HG03575 (cell line): ENCODE measurements around the gene ZBTB39.
"Not testable (repeated sequence)": the region's sequence is repeated elsewhere in the genome, so short reads cannot be mapped to it uniquely, and the experiment has no call there.

Experiments used
- ATAC-seq: cut with Tn5 transposase; IDR thresholded peaks from one replicate; pipeline ENCODE4 v1.9.1; 2021; ENCODE audit not compliant: unreplicated experiment, insufficient number of reproducible peaks, low FRiP score; ENCODE audit errors: extremely low read depth

Gene ZBTB39

DNA sequence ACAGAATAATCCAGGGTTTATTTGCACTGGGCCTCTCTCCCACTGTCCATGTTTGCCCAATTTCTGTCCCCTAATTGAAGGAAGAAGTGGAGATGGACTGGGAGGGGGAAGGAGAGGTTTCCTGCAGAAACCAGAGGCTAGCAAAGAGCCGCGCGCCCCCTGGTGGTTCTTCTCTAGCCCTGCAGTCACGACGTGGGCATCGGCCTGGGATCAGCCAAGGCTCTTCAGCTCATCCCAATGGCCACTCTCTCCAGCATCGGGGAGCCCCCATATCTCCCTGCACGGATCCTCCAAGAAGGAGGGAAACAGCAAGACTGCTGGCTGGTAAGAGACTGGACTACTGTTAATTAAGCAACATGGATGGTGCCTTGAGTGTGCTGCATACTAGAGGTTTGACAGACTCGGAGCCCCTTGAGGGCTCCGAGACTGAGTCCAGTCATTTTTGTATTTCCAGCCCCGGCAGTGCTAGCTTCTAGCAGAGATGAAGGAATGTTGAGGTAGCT lies 18.7 kb downstream of the ZBTB39 start:
- ATAC-seq, result no peak

DNA sequence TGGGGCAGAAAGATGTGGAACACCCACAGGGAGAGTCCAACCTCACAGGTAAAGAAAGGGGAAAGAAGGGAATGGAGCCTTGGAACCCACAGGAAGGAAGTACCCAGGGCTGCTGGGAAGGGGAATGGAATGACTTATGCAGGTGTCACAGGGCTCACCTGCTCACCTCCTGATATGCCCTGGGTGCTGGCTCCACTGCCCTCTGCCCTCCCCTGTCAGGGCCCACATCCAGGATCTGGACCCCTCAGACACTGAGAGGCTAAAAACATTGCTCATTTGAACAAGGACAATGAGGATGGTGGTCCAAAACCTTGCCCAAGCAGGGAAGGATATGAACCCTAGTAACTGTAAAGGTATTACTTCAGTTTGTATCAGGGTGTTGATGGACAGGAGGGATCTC lies 19.3 kb downstream of the ZBTB39 start:
- ATAC-seq, result no peak

DNA sequence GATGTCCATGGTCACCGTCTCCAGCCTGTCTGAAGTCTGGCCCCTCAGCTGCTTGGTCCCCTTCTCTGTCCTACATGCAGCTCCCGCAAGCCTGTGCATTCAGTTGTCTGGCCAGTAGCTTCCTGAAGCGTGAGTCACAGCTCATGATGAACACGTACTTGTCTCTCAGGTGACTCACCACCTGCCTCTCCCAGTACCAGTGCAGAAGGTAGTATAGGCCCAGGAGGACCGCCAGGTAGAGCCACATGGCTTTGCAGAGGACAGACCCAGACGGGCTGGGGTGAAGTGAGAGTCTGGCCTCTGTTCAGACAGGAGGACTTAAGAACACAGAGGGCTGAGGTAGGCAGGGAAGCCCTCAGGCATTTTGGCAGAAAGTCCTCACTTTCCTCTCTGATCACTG lies 20.6 kb downstream of the ZBTB39 start:
- not testable (repeated sequence) for ATAC-seq

DNA sequence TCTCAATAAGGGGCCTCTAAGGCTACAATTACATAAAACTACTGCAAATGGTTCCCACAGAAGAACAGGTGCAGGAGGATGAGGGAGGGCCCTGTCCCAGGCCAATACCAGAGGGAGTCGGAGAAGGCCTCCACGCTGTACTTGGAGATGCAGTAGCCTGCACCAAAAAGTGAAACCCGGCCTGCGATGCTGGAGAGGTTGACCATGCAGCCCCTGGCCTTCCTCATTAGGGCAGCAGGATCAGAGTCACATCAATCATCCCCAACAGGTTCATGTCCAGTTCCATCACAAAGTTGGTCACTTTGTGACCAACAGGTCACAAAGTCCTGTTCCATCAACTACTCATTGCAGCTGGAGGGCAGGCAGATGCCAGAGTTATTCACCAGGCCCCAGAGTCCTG lies 23.0 kb downstream of the ZBTB39 start:
- no peak for ATAC-seq

DNA sequence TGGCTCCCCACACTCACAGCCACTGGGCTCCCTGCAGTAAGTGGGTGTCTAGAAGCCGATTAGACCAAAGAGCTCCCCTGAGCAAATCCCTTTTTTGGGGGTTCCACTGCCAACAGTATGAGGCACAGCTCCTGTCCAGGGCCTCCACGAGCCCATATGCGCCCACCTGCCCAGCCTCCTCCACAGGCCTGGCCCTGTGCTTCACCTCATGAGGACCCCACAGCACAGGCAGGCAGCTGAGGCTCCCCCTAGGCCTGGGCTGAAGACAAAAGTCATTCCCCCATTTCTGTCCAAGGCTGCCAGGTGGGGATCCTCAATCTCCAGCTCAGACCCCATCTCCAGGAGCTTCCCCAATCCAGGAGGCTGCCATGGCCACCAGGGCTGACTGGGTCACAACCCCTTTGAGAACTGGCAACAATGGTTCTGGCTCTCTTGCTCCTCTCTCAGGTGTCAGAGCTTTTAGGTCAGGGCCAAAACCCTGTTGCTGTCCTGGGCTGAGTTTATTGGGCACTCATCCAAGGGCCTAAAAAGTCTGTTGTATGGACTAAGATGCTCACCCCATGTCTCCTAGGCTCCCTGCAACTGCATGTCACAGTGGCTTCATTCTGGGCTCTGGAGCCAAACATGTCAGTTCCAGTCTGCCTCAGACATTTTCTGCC lies 23.6 kb downstream of the ZBTB39 start:
- ATAC-seq, result not testable (repeated sequence)

DNA sequence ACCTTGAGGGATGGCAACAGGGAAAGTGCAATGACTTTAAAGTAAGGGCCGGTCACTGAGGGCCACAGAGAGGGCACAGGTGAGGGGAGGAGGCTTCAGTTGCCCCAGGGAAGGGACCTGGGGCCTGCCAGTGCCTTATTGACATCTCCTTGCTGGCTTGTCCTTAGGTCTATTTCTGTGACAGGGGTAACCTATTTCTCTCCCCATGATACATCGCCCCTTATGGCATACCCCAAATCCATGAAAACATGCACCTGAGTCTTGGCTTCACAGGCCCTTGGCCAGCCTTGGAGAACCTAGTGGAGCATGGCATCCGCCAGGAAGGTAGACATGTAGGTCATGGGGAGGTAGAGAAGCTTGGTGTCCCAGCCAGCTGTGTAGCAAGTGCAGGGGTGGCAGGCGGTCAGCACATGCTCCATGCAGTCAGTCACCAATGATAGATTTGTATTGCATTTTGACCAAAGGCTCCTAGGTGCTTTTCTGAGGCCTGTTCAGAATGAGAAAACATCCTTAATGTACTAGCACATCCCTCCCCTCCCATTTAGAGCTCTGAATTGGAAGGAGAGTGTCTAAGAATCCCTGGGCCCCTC lies 25.3 kb downstream of the ZBTB39 start:
- ATAC-seq, result no peak

DNA sequence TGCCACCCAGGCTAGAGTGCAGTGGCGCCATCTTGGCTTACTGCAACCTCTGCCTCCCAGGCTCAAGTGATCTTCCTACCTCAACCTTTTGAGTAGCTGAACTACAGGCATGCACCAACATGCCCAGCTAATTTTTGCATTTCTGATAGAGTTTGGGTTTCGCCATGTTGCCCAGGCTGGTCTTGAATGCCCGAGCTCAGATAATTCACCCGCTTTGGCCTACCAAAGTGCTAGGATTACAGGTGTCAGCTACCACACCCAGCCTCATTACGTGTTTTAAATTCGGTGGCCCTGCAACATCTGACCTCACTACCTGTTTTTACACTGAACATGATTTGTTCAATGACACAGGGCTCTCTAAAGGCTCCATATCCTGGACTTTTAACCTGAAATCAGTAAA lies 26.1 kb downstream of the ZBTB39 start:
- no peak for ATAC-seq

DNA sequence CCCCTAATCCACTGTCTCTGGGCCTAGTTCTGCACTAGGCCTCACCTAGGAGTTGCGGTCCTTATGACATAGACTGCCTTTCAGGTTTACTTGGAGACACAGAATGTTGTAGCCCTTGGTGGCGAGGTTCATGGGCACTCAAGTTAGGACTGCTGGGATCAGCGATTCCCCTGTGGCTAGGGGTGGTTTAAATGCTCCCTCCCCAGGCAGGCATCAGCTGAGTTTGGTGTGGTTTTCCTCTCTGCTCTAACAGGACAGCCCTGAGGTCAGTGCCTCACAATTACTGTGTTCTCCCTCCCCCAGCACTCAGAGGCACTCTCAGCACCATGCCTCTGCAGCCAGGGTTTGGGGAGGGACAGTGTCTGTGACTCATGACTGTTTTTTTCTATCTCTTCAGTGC lies 26.7 kb downstream of the ZBTB39 start:
- ATAC-seq, result no peak

DNA sequence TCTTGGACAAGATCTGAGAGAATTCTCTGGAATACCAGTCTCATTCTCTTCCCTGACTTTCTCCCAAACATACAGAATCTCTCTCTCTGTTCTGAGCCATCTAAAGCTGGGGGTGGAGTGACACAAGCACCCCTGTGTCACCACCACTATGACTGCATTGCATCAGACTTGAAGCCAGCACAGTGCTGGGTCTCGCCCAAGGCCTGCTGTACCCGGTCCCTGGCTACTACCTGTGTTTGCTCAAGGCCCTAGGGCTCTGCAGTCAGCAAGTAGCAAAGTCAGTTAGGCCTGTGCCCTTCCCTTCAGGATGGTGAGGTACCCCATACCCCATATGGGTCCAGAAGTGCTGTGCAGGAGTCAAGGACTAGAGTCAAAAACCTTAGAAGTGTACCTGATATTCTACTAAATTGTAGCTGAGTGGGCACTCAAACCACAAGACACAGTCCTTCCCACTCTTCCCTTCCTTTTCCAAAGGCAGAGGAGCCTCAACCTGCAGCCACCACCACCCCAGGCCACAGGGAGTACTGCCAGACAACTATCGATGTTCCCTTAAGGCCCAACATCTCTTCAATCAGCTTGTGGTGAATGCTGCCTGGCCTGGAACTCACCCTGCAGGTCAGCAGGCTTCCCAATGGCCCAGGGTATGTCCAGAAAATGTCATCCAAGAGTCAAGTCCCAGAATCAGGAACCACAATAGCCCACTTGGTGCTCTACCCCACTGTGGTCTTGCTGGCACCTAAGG lies 27.8 kb downstream of the ZBTB39 start:
- ATAC-seq, result no peak

DNA sequence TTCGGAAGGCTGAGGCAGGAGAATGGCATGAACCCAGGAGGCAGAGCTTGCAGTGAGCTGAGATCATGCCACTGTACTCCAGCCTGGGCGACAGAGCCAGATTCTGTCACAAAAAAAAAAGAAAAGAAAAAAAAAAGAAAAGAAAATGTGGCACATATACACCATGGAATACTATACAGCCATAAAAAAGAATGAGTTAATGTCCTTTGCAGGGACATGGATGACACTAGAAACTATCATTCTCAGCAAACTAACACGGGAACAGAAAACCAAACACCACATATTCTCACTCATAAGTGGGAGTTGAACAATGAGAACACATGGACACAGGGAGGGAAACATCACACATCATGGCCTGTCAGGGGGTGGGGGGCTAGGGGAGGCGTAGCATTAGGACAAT lies 29.0 kb downstream of the ZBTB39 start:
- not testable (repeated sequence) for ATAC-seq

DNA sequence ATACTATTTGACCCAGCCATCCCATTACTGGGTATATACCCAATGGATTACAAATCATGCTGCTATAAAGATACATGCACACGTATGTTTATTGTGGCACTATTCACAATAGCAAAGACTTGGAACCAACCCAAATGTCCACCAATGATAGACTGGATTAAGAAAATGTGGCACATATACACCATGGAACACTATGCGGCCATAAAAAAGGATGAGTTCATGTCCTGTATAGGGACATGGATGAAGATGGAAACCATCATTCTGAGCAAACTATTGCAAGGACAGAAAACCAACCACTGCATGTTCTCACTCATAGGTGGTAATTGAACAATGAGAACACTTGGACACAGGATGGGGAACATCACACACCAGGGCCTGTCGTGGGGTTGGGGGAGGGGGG lies 32.1 kb downstream of the ZBTB39 start:
- not testable (repeated sequence) for ATAC-seq

DNA sequence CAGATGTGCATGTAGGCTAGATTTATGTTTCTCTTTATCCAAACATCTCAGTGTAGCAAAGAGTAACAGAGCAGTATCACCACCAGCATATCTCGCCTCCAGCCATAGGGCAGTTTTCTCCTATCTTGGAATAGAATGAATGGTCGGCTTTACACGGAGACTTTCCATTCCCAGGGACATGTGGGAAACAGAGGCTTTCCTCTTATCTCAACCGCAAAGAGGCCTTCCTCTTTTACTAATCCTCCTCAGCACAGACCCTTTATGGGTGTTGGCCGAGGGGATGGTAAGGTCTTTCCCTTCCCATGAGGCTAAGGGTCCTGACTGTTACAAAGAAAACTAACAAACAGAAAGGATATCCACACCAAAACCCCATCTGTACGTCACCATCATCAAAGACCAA lies 37.4 kb downstream of the ZBTB39 start:
- not testable (repeated sequence) for ATAC-seq

DNA sequence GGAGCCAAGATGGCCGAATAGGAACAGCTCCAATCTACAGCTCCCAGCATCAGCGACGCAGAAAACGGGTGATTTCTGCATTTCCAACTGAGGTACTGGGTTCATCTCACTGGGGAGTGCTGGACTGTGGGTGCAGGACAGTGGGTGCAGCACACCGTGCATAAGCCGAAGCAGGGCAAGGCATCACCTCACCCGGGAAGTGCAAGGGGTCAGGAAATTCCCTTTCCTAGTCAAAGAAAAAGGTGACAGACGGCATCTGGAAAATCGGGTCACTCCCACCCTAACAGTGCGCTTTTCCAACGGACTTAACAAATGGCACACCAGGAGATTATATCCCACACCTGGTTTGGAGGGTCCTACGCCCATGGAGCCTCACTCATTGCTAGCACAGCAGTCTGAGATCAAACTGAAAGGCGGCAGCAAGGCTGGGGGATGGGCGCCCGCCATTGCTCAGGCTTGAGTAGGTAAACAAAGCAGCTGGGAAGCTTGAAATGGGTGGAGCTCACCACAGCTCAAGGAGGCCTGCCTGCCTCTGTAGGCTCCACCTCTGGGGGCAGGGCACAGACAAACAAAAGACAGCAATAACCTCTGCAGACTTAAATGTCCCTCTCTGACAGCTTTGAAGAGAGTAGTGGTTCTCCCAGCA lies 40.2 kb downstream of the ZBTB39 start:
- ATAC-seq, result not testable (repeated sequence)

DNA sequence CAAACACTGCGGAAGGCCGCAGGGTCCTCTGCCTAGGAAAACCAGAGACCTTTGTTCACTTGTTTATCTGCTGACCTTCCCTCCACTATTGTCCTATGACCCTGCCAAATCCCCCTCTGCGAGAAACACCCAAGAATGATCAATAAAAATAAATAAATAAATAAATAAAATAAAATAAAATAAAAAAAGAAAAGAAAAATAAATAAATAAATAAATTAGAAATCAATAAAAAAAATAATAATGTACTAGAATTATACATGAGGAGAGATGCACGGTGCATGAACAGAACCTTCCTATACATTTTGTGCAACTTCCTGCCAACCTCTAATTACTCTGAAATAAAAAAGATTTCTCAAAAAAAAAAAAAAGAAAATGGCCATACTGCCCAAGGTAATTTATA lies 41.2 kb downstream of the ZBTB39 start:
- ATAC-seq, result not testable (repeated sequence)

DNA sequence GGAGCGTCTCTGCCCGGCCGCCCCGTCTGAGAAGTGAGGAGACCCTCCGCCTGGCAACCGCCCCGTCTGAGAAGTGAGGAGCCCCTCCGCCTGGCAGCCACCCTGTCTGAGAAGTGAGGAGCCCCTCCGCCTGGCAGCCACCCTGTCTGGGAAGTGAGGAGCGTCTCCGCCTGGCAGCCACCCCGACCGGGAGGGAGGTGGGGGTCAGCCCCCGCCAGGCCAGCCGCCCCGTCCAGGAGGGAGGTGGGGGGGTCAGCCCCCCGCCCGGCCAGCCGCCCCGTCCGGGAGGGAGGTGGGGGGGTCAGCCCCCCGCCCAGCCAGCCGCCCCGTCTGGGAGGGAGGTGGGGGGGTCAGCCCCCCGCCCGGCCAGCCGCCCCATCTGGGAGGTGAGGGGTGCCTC lies 42.8 kb downstream of the ZBTB39 start:
- not testable (repeated sequence) for ATAC-seq

DNA sequence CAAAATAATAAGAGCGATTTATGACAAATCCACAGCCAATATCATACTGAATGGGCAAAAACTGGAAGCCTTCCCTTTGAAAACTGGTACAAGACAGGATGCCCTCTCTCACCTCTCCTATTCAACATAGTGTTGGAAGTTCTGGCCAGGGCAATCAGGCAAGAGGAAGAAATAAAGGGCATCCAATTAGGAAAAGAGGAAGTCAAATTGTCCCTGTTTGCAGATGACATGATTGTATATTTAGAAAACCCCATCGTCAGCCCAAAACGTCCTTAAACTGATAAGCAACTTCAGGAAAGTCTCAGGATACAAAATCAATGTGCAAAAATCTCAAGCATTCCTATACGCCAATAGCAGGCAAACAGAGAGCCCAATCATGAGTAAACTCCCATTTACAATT lies 44.1 kb downstream of the ZBTB39 start:
- ATAC-seq, result not testable (repeated sequence)

DNA sequence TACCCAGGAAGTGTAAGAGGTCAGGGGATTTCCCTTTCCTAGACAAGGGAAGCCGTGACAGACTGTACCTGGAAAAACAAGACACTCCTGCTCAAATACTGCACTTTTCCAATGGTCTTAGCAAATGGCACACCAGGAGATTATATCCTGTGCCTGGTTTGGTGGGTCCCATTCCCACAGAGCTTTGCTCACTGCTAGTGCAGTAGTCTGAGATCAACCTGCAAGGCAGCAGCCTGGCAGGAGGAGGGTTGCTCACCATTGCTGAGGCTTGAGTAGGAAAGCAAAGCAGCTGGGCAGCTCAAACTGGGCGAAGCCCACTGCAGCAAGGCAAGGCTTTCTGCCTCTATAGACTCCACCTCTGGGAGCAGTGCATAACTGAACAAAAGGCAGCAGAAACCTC lies 47.9 kb downstream of the ZBTB39 start:
- ATAC-seq, result no peak

DNA sequence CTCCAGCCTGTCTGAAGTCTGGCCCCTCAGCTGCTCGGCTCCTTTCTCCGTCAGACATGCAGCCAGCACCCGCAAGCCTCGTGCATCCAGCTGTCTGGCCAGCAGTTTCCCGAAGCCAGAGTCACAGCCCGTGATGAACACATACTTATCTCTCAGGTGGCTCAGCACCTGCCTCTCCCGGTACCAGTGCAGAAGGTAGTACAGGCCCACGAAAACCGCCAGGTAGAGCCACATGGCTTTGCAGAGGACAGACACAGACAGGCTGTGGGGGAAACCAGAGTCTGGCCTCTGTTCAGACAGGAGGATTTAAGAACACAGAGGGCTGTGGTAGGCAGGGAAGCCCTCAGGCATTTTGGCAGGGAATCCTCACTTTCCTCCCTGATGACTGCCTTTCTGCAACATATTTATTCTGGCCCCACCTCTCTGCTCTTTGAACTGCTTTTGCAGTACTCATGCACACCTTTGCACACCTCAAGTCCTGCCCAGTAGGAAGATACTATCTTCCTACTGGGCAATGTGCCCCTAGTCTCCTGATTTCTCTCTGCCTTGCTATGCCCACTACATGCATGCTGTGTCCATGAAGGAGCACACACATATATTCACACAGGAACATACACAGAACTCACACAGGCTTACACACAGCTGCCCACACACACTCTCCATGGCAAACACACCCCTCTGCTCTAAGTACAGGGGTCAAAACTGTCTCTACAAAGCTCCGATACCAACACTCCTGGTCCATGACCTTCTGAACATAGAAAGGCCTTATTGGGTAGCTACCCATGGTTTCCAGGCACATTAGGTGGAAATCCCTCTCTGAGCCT lies 48.9 kb downstream of the ZBTB39 start, which contains the start of gene RDH16:
Gene RDH16 (minus strand): TSS at position 380 of the 824 bp plus-strand sequence. CDS start 146 bp downstream, at position 234.
- ATAC-seq, result no peak
